Measurements from ENCODE around the gene BCL2L13.

- TF ChIP-seq, protein P1, sequence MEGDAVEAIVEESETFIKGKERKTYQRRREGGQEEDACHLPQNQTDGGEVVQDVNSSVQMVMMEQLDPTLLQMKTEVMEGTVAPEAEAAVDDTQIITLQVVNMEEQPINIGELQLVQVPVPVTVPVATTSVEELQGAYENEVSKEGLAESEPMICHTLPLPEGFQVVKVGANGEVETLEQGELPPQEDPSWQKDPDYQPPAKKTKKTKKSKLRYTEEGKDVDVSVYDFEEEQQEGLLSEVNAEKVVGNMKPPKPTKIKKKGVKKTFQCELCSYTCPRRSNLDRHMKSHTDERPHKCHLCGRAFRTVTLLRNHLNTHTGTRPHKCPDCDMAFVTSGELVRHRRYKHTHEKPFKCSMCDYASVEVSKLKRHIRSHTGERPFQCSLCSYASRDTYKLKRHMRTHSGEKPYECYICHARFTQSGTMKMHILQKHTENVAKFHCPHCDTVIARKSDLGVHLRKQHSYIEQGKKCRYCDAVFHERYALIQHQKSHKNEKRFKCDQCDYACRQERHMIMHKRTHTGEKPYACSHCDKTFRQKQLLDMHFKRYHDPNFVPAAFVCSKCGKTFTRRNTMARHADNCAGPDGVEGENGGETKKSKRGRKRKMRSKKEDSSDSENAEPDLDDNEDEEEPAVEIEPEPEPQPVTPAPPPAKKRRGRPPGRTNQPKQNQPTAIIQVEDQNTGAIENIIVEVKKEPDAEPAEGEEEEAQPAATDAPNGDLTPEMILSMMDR (IDR thresholded peaks at IDR 0.05; ENCODE audit: poor library complexity) = no peak
- no peak for TF ChIP-seq EZH2 (IDR thresholded peaks at IDR 0.05; ENCODE audit: borderline replicate concordance)
- TF ChIP-seq EZH2phosphoT487 (IDR thresholded peaks at IDR 0.05; ENCODE audit: low read depth, severe bottlenecking, unreplicated experiment) = no peak
Measured at GRCh38 chr22:17706947-17707346, 68.4 kb downstream of the BCL2L13 start.

Data from hepatocyte (in vitro differentiated cells).